ENCODE results near the gene PRMT3.

DNA sequence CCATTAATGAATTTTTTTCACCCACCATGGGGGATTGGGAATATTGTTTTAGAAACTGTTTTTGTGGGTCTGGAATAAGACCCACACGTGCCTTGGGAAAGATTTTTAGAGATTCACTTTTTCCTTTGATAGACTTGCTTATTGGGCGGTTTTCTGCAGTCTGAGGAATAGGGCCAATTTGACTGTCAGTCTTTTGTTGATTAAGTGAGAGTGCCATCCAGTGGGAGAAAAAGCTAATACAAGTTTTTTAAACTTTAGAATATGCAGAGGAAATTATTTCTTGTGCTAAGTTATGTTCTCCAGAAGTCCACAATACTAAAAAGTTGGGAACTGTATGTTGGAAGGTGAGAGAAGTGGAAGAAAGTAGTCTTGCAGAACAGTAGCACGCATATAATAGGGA lies 56.1 kb downstream of the PRMT3 start:
- TF ChIP-seq, protein P1, sequence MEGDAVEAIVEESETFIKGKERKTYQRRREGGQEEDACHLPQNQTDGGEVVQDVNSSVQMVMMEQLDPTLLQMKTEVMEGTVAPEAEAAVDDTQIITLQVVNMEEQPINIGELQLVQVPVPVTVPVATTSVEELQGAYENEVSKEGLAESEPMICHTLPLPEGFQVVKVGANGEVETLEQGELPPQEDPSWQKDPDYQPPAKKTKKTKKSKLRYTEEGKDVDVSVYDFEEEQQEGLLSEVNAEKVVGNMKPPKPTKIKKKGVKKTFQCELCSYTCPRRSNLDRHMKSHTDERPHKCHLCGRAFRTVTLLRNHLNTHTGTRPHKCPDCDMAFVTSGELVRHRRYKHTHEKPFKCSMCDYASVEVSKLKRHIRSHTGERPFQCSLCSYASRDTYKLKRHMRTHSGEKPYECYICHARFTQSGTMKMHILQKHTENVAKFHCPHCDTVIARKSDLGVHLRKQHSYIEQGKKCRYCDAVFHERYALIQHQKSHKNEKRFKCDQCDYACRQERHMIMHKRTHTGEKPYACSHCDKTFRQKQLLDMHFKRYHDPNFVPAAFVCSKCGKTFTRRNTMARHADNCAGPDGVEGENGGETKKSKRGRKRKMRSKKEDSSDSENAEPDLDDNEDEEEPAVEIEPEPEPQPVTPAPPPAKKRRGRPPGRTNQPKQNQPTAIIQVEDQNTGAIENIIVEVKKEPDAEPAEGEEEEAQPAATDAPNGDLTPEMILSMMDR (IDR thresholded peaks at IDR 0.05), result peak in 3 of 6 experiments; percentile 11 to 25 (median 17)
- TF ChIP-seq POLR2A (IDR thresholded peaks at IDR 0.05), result no peak
